SK-N-SH (cell line): ENCODE results near the gene PSKH1.

Source experiments
- CTCF ChIP-seq: fragments of 200-600 bp; sonication (generic); IDR thresholded peaks from 2 replicates; pipeline ENCODE4 v1.6.1; 2017; ENCODE audit warnings: antibody characterized with exemption, mild to moderate bottlenecking, moderate library complexity
- EZH2phosphoT487 ChIP-seq: fragments of 200-600 bp; sonication (generic); IDR thresholded peaks from 2 replicates; pipeline ENCODE4 v1.6.1; 2017; ENCODE audit warnings: low read depth, mixed run types, mild to moderate bottlenecking, antibody characterized with exemption, moderate library complexity, borderline replicate concordance
- IRF3 ChIP-seq: fragments of 150-350 bp; IDR thresholded peaks from 2 replicates; pipeline ENCODE4 v1.6.1; 2016; ENCODE audit warnings: mild to moderate bottlenecking, low read depth, low read length
- MXI1 ChIP-seq: IDR thresholded peaks from 2 replicates; pipeline ENCODE4 v1.6.1; 2012; ENCODE audit warnings: mild to moderate bottlenecking, low read depth, low read length, improper control_type of control experiment
- NRF1 ChIP-seq: IDR thresholded peaks from 2 replicates; pipeline ENCODE4 v1.6.1; 2012; ENCODE audit warnings: low read depth, mild to moderate bottlenecking, low read length
- PBX3 ChIP-seq: IDR thresholded peaks from 2 replicates; pipeline ENCODE4; 2012
- POLR2AphosphoS5 ChIP-seq: IDR thresholded peaks from 2 replicates; pipeline ENCODE4 v1.6.1; 2012; ENCODE audit warnings: low read depth, low read length
- RCOR1 ChIP-seq: fragments of 150-350 bp; IDR thresholded peaks from 2 replicates; pipeline ENCODE4 v1.6.1; 2017; ENCODE audit warnings: antibody characterized with exemption, low read length
- SMC3 ChIP-seq: IDR thresholded peaks from 2 replicates; pipeline ENCODE4 v1.6.1; 2012; ENCODE audit warnings: low read depth, low read length, improper control_type of control experiment
- YY1 ChIP-seq: IDR thresholded peaks from 2 replicates; pipeline ENCODE4 v1.4.0; 2012; ENCODE audit warnings: low read depth, mild to moderate bottlenecking

GRCh38 chr16:67934306-67935100 is 41.4 kb downstream of the PSKH1 start:
- TF ChIP-seq POLR2AphosphoS5 (peak; percentile 2; the same call in 1 of the 2 replicates), CTCF (no peak), MXI1 (no peak), NRF1 (no peak), EZH2phosphoT487 (no peak), IRF3 (no peak), YY1 (no peak), SMC3 (no peak), RCOR1 (no peak), PBX3 (no peak)
